GM12891 (cell line): Measurements from ENCODE around the gene MPP1.

Source experiments
- PAX5 ChIP-seq: IDR thresholded peaks from 2 replicates; pipeline ENCODE4 v1.6.1; 2011; ENCODE audit warnings: low read length, moderate library complexity, mild to moderate bottlenecking; ENCODE audit not compliant: insufficient read depth, severe bottlenecking
- POLR2A ChIP-seq: IDR thresholded peaks from 2 replicates; pipeline ENCODE4 v1.6.1; 2011; ENCODE audit warnings: low read depth, low read length, control low read depth
- POLR2AphosphoS5 ChIP-seq: IDR thresholded peaks from 2 replicates; pipeline ENCODE4 v1.6.1; 2011; ENCODE audit warnings: low read depth, low read length, control low read depth
- TAF1 ChIP-seq: IDR thresholded peaks from 2 replicates; pipeline ENCODE4 v1.6.1; 2011; ENCODE audit warnings: low read depth, low read length, control low read depth

- TF ChIP-seq POLR2AphosphoS5, result no peak
- TF ChIP-seq POLR2A, result no peak
- no peak for TF ChIP-seq PAX5
- no peak for TF ChIP-seq TAF1
Measured at GRCh38 chrX:154828016-154828408, 22.7 kb upstream of the MPP1 start.
